Measurements from ENCODE around the gene ABHD5. TPM values are rescaled to one million over a fixed set of nuclear protein-coding genes. Genes with fewer than 3 reads are reported as not detected.

The ABHD5 gene
- total RNA-seq, 1 experiment from 2014 or later, result 29.5 TPM

DNA sequence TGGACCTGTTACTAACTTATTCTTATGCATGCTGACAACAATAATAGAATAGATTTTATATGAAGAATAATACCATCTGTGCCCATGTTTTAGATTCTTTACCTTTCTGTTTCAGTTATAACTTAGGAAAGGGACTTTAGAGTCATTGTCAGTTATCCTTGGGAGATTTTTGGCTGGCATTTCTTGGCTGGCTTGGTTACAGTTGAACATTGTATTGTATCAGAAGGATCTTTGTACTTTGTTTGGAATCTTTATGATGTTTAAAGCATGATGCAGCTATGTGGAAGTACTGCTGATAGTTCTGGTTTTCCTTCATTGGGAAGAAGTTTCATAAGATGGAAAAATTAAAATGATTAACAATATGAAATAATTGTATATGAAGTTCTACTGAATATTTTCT lies 19.9 kb downstream of the ABHD5 start:
- H3K4me3 ChIP-seq (ENCODE audit: low read length), result no peak overlapping the region
- no peaks in the 10 kb centered on the region for H4K20me1 ChIP-seq (ENCODE audit: low read length)
- no peaks in the 10 kb centered on the region for H3K9me2 ChIP-seq (replicated peaks; ENCODE audit: low read length)
- no peak for DNase-seq
- ATAC-seq, result no peak
- H3K4me2 ChIP-seq (ENCODE audit: low read length), result no peak overlapping the region
- H3F3A ChIP-seq (ENCODE audit: low read length, unreplicated experiment), result peaks cover 8% of the 10 kb centered on the region
- H3K36me3 ChIP-seq (ENCODE audit: low read depth, low read length), result peaks cover 24% of the 10 kb centered on the region; the same call in 1 of the 2 replicates
- intact Hi-C loops (cut with micrococcal nuclease), result no loop called here
- peaks cover 13% of the 10 kb centered on the region for H3K79me2 ChIP-seq (ENCODE audit: low read length)
- ChIA-PET POLR2A (ENCODE audit: unreplicated experiment) (no interaction called here), CTCF (no interaction called here)
- H3K27me3 ChIP-seq (ENCODE audit: low read length), result no peaks in the 10 kb centered on the region
- no TSS peak for BruUV-seq (replicated peaks)
- no peaks in the 10 kb centered on the region for H3K9me3 ChIP-seq (ENCODE audit: low read length)
- H3K4me1 ChIP-seq (ENCODE audit: insufficient read depth, low read length), result peaks cover 37% of the 10 kb centered on the region
- TF ChIP-seq EZH2 (IDR thresholded peaks at IDR 0.05; ENCODE audit: low read length, unreplicated experiment), result no peak
- TF ChIP-seq, protein P1, sequence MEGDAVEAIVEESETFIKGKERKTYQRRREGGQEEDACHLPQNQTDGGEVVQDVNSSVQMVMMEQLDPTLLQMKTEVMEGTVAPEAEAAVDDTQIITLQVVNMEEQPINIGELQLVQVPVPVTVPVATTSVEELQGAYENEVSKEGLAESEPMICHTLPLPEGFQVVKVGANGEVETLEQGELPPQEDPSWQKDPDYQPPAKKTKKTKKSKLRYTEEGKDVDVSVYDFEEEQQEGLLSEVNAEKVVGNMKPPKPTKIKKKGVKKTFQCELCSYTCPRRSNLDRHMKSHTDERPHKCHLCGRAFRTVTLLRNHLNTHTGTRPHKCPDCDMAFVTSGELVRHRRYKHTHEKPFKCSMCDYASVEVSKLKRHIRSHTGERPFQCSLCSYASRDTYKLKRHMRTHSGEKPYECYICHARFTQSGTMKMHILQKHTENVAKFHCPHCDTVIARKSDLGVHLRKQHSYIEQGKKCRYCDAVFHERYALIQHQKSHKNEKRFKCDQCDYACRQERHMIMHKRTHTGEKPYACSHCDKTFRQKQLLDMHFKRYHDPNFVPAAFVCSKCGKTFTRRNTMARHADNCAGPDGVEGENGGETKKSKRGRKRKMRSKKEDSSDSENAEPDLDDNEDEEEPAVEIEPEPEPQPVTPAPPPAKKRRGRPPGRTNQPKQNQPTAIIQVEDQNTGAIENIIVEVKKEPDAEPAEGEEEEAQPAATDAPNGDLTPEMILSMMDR (conservative IDR thresholded peaks at IDR 0.05; ENCODE audit: low read depth, low read length), result no peak
- no peak overlapping the region for H2AFZ ChIP-seq (ENCODE audit: low read length)
- H3K9ac ChIP-seq (ENCODE audit: low read length), result no peak overlapping the region
- no peak overlapping the region for H3K27ac ChIP-seq (ENCODE audit: low read length)

DNA sequence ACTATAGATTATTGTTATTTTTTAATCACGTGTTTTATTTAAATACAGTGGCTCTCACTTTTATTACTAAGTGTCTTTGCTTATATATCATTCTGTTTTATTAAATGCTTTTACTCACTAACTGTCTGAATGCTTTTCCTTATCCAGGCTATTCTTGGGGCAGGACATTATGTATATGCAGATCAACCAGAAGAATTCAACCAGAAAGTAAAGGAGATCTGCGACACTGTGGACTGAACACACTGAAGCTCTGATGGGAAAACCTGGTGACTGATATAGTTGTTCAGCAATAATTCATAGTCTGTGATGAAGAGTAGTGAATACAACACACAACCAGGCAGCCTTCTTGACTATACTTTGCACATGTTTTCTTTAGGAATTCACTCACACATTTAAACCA lies 27.6 kb downstream of the ABHD5 start:
- Histone ChIP-seq H3F3A (ENCODE audit: low read length, unreplicated experiment) (no peaks in the 10 kb centered on the region), H4K20me1 (ENCODE audit: low read length) (no peaks in the 10 kb centered on the region), H3K27ac (ENCODE audit: low read length) (no peak overlapping the region), H3K4me2 (ENCODE audit: low read length) (no peak overlapping the region), H3K4me1 (ENCODE audit: insufficient read depth, low read length) (peaks cover 13% of the 10 kb centered on the region), H3K36me3 (ENCODE audit: low read depth, low read length) (peaks cover 33% of the 10 kb centered on the region; the same call in 1 of the 2 replicates), H2AFZ (ENCODE audit: low read length) (no peak overlapping the region), H3K79me2 (ENCODE audit: low read length) (no peaks in the 10 kb centered on the region), H3K9me3 (ENCODE audit: low read length) (no peaks in the 10 kb centered on the region), H3K9ac (ENCODE audit: low read length) (no peak overlapping the region), H3K27me3 (ENCODE audit: low read length) (no peaks in the 10 kb centered on the region), H3K4me3 (ENCODE audit: low read length) (no peak overlapping the region), H3K9me2 (replicated peaks; ENCODE audit: low read length) (no peaks in the 10 kb centered on the region)
- no TSS peak for BruUV-seq (replicated peaks)
- ATAC-seq, result no peak
- no peak for DNase-seq
- ChIA-PET CTCF (no interaction called here), POLR2A (ENCODE audit: unreplicated experiment) (no interaction called here)
- TF ChIP-seq, protein P1 (conservative IDR thresholded peaks at IDR 0.05; ENCODE audit: low read depth, low read length), result no peak
- TF ChIP-seq EZH2 (IDR thresholded peaks at IDR 0.05; ENCODE audit: low read length, unreplicated experiment) (no peak), EZH2phosphoT487 (IDR thresholded peaks at IDR 0.05; ENCODE audit: borderline replicate concordance, low read length) (no peak)
- intact Hi-C loops (cut with micrococcal nuclease), result no loop called here

DNA sequence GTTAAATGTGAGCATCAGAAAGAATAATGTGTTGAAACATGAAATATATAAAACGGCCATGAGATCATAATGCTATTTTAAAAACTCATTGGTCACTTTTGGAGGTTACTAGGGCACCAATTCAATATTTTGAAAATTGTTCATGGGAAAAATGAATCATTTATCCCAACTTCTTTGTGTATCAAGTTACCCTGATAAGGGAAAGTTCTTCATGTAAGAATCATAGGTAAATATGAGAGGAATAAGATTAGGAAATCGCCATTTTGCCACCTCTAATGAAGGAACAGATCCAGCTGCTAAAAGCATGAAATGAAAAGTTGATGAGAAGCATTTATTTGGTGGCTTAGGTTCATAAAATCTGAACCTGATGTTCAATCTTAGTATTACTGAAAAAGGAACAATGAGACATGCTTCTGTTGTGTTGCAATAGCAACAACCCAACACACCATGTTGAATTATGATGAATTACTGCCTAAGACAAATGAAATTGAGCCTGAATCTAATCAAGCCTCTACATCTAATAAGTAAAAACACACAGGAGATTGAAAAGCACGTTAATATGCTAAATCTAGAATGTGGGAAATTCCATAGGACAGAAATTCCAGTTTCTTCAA lies 32.5 kb downstream of the ABHD5 start:
- no peaks in the 10 kb centered on the region for H3F3A ChIP-seq (ENCODE audit: low read length, unreplicated experiment)
- no peak overlapping the region for H2AFZ ChIP-seq (ENCODE audit: low read length)
- no peaks in the 10 kb centered on the region for H4K20me1 ChIP-seq (ENCODE audit: low read length)
- intact Hi-C loops (cut with micrococcal nuclease), result no loop called here
- H3K9me3 ChIP-seq (ENCODE audit: low read length), result no peaks in the 10 kb centered on the region
- no peak overlapping the region for H3K9ac ChIP-seq (ENCODE audit: low read length)
- no peaks in the 10 kb centered on the region for H3K9me2 ChIP-seq (replicated peaks; ENCODE audit: low read length)
- DNase-seq (peak; percentile 49), ATAC-seq (no peak)
- H3K27ac ChIP-seq (ENCODE audit: low read length), result peak overlapping the region; percentile 19; the same call in 1 of the 2 replicates
- peaks cover 22% of the 10 kb centered on the region; the same call in 1 of the 2 replicates for H3K36me3 ChIP-seq (ENCODE audit: low read depth, low read length)
- CTCF ChIA-PET, result no interaction called here
- no peaks in the 10 kb centered on the region for H3K27me3 ChIP-seq (ENCODE audit: low read length)
- POLR2A ChIA-PET (ENCODE audit: unreplicated experiment), result no interaction called here
- H3K79me2 ChIP-seq (ENCODE audit: low read length), result no peaks in the 10 kb centered on the region
- BruUV-seq (replicated peaks), result no TSS peak
- no peak overlapping the region for H3K4me2 ChIP-seq (ENCODE audit: low read length)
- TF ChIP-seq, protein P1 (conservative IDR thresholded peaks at IDR 0.05; ENCODE audit: low read depth, low read length), result no peak
- TF ChIP-seq EZH2 (IDR thresholded peaks at IDR 0.05; ENCODE audit: low read length, unreplicated experiment) (no peak), EZH2phosphoT487 (IDR thresholded peaks at IDR 0.05; ENCODE audit: borderline replicate concordance, low read length) (no peak)
- H3K4me1 ChIP-seq (ENCODE audit: insufficient read depth, low read length), result peaks cover 13% of the 10 kb centered on the region
- no peak overlapping the region for H3K4me3 ChIP-seq (ENCODE audit: low read length)
